ENCODE results near the gene ADAMTS8.
"Not testable (repeated sequence)": the region's sequence is repeated elsewhere in the genome, so short reads cannot be mapped to it uniquely, and the experiment has no call there.

ADAMTS8 gene

DNA sequence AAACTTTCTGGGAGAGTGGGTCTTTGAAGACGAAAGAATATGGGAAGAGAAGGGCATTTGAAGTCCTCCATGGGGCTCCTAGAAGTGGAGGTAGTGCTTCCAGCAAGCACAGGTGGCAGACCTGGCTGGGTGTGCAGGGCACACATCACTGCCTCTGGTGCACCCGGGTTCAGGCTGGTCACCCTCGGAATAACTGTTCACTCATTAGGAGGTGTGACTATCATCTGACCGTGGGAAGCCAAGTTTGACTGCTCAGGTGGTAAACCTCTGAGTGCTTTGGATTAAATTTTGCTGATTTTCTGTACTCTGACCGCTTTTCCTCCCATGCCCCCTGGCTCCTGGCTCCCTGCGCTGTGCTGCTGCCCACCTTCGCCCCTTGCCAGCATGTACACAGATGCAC is 31.1 kb upstream of the ADAMTS8 start:
- no peak for DNase-seq

GRCh38 chr11:130458410-130458729 is 30.0 kb upstream of the ADAMTS8 start:
- DNase-seq = no peak

DNA sequence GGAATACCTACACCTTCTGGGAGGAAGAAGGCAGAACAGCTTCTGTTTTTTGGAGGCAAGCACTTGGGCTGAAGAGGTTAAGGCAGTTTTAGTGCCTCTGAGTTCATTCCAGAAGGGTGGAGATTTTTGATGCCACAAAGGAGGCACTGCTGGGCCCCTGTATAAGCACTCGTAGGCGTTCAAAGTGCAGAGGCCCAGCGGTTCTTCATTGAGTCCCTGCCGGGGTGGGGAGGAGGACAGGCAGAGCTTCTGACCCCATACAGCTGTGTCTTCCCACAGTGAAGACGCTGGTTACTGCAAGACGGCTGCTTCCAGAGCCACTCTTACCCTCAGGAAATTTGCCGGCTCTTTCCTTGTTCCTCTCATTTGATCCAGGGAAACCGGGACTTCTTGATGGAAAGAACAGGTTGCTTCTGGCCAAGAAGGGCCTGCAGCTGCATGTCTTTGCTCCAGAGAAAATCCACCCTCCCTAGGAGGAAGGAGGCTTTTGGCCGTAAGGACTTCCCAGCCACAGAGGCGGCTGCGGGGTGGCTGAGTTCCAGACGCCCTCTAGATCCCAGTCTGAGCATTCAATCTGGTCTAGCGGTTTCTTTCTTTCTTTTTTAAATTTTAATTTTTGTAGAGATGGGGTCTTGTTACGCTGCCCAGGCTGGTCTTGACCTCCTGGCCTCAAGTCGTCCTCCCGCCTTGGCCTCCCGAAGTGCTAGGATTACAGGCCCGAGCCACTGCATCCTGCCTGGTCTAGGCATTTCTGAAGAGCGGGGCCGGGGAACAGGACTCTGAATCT is 29.4 kb upstream of the ADAMTS8 start:
- DNase-seq = no peak

GRCh38 chr11:130456286-130456685 is 27.9 kb upstream of the ADAMTS8 start:
- no peak for DNase-seq

- DNase-seq = no peak
Measured at GRCh38 chr11:130455483-130456127, 27.2 kb upstream of the ADAMTS8 start.

DNA sequence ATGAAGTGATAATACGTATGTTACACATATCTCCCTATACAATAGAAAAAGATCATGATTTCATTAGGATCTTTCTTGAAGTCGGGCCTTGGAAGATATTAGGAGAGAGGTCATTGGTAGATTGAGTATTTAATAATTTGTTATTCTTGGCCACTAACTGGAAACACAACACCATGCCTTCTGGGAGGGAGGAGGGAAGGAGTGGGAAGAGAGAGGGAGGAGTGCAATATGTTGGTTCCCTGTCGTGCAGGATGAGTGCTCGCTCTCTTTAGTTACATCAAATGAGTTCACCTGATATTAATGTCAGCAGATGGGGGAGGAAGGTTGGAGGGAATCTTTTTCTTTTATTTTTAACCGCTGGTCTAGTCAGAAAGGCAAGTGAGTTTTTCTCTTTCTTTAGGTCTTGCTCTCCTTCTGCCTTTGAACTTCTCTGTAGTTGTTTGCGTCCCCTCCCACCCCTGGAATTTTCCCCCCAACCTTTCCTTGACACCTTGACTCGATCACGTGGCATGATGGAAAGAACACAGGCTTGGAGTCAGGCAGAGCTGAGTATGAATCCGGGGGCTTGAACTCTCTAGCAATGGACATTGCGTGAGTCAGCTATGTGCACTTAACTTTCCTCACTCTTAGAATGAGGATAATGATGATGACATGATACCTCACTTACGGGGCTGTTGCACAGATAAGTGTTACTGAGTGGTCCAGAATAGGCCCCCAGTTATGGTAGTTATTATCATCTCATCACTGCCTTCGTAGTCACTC is 26.3 kb upstream of the ADAMTS8 start:
- DNase-seq = no peak

DNA sequence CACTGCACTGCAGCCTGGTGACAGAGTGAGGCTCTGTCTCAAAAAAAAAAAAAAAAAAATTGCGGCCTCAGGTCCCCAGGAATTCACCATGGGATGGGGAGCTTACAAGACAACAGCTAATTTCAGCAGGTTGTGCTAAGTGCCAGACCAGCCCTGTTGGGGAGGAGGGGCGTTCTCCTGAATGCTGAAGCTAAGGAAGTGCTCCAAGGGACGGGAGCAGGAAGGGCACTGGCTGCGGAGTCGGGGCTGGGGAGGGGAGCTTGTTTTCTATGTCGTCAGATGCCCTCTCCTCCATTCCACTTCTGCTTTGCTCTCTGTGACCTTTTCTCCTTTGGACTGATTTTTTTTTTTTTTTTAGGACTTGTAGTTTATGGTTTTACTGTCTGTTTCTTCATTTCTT is 24.5 kb upstream of the ADAMTS8 start:
- no peak for DNase-seq

DNA sequence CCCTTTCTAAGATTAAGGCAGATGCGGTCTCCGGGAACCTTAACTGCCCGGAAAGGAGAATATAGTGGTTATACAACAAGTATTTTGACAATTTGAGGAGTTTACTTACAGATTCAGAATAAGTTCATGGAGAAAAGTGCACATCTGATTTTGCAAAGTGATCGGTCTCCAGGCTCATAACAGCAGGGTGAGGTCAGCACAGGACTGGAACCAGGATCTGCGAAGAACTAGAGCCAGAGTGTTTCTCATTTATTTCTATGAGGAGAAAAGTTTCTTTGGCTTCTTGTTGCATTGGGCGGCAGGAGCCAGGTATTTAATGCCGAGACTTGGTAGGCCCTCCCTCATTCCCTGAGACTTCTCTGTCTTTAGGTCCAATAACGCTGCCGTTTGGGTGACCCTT is 23.8 kb upstream of the ADAMTS8 start:
- no peak for DNase-seq

DNA sequence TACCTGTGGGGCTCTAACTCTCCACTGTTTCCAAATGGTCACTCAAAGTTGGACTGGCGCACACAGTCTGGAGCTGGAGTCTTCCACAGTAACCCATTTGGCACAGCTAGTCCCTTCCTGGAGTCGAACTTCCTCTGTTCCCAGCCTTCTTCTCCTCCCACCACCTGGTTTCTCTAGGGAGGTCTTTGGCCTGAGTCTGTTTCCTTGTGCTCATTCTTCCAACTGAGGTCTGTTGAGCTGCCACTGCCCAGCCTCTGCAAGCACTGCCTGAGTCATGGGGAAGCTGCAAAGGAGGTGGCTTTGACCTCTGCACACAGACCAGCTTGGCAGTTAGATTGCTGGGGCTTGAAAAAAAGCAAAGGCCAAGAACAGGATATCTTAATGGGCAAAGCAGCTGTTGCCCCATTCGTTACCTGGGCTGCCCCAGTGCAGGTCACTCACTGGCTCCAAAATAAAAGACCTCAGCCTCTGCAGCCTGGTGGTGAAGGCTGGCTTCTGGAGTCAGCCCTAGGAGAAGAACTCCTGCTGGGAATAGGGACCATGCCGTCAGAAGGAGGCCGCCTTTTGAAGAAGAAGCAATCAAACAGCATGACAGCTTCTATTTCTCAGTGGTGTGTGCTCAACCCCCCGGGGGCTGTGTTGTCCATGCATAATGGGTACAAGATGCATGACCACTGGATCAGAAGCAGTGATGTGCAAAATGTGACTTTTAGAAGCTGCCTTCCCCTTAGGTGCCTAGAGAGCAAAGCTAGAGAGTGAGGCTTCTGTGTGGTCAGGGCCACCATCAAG is 23.0 kb upstream of the ADAMTS8 start:
- DNase-seq = no peak

- DNase-seq = no peak
Measured at GRCh38 chr11:130449996-130450769, 21.8 kb upstream of the ADAMTS8 start.

DNA sequence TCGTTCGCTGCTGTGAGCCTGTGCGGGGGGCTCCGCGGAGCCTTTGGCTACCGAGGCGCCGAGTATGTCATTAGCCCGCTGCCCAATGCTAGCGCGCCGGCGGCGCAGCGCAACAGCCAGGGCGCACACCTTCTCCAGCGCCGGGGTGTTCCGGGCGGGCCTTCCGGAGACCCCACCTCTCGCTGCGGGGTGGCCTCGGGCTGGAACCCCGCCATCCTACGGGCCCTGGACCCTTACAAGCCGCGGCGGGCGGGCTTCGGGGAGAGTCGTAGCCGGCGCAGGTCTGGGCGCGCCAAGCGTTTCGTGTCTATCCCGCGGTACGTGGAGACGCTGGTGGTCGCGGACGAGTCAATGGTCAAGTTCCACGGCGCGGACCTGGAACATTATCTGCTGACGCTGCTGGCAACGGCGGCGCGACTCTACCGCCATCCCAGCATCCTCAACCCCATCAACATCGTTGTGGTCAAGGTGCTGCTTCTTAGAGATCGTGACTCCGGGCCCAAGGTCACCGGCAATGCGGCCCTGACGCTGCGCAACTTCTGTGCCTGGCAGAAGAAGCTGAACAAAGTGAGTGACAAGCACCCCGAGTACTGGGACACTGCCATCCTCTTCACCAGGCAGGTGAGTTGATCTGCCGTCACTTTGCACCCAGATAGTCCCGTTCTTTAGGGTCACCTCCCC is 21.0 kb upstream of the ADAMTS8 start:
- DNase-seq = no peak

DNA sequence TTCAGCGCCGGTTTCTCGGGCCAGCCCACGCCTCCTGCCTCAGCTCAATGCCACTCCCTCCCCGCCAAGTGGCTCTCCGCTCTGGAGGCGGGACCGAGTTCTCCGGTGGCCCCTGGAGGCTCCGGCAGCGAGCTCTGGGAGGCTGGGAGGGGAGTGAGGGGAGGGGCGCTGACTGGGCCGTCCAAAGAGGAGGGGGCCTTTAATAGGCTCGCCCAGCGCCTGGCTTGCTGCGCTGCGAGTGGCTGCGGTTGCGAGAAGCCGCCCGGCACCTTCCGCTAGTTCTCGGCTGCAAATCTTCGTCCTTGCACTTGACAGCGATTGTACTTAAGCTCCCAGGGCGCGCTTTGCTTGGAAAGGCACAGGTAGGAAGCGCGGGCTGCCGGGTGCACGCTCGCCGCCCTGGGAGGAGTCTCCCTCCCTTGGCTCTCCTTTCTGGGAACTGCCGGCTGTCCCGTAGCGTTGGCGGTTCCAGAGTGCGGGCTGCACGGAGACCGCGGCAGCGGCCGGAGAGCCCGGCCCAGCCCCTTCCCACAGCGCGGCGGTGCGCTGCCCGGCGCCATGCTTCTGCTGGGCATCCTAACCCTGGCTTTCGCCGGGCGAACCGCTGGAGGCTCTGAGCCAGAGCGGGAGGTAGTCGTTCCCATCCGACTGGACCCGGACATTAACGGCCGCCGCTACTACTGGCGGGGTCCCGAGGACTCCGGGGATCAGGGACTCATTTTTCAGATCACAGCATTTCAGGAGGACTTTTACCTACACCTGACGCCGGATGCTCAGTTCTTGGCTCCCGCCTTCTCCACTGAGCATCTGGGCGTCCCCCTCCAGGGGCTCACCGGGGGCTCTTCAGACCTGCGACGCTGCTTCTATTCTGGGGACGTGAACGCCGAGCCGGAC is 20.3 kb upstream of the ADAMTS8 start, which contains the start of gene ADAMTS15:
ADAMTS15 (plus strand) TSS at position 230 of the 894 bp plus-strand sequence; CDS start at position 559, 329 bp downstream.
- DNase-seq = peak; percentile 40

DNA sequence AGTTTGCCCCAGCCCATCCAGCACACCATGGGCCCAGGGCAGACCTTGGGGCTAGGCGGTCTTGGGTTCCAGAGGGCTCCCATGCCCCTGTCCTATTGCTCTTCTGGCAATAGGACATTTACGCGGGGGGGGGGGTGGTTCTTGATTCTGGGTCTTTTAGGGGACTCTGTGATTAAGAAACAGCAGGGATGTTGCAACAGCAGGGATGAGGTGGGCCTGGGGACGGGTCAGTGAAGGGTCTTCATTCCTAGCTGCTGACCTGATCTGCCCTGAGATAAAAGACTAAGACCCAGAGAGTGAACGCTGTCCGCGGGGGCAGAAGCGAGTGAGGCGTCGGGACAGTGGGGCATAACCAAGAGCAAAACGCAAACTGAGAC is 19.6 kb upstream of the ADAMTS8 start:
- no peak for DNase-seq

DNA sequence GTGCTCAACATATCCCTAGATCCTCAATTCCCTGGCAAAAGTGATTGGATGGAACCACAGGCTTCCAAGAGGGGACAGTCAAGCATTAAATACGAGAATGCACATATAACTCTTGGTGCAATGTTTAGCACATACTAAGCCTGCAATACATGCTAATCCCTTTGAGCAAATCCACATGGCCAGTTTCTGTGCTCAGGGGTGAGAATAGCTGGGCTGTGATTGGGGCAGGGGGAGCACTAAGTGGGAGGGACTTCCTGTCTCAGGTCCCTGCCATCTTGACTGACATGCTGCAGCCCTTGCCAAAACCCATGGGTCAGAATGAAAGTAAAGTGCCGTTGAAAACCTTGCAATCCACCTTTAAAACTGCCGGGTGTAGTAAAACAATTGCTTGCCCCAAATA is 17.4 kb upstream of the ADAMTS8 start:
- DNase-seq = no peak

DNA sequence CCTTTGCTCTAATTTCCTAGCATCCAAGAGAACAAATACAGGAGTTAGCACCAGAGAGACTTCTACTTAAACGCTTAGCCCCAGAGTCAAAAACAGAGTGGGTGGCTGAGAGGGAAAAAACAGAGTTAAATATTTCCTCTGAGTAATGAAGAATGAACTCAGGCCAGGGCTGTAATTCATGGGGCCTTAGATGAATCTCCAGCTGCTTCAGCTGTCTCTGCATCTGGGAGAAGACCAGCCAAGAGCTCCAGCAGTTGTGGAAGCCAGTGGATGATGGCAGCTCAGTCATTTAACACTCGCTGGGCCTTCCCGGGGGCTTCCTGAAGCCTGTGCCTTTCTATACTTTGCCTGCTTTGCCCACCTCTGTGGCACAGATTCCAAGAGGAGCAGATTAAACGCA is 14.3 kb upstream of the ADAMTS8 start:
- no peak for DNase-seq

DNA sequence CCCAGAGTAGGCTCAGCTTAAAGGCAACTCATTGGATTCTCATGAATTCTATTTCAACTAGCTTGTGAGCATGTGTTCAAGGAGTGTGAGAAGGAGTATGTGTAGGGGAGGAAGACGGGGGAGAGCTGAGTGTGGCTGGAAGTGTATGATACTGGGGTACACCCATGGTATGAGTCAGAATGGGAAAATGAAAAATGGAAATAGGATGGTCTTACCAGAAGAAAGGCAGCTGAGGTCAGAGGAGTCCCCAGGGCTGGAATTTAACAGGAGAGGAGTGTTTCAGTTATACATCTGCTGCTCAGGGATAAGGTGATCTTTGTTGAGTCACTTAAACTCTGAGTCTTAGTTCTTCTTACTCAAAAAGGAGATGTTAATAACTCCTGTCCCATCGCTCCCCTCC is 13.3 kb upstream of the ADAMTS8 start:
- DNase-seq = no peak

DNA sequence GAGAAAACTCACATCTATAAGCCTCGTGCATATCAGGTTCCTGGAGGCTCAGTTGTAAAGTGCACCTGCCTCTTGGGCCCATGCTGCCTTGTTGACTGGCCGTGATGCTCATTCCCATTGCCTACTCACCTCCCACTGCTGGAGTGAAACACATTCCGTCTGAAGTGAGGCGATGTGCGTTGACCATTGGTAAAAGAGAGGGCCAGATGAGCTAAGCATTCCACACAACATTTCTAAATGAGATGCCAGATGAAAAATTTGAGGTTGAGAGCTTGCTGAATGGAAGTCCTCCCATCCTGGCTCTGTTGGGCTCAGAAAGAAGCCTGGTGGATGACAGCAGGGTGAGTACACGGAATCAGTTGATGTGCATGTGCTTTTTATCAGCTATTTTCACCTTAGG is 11.5 kb upstream of the ADAMTS8 start:
- DNase-seq = no peak

GRCh38 chr11:130439160-130439519 is 10.7 kb upstream of the ADAMTS8 start:
- no peak for DNase-seq

DNA sequence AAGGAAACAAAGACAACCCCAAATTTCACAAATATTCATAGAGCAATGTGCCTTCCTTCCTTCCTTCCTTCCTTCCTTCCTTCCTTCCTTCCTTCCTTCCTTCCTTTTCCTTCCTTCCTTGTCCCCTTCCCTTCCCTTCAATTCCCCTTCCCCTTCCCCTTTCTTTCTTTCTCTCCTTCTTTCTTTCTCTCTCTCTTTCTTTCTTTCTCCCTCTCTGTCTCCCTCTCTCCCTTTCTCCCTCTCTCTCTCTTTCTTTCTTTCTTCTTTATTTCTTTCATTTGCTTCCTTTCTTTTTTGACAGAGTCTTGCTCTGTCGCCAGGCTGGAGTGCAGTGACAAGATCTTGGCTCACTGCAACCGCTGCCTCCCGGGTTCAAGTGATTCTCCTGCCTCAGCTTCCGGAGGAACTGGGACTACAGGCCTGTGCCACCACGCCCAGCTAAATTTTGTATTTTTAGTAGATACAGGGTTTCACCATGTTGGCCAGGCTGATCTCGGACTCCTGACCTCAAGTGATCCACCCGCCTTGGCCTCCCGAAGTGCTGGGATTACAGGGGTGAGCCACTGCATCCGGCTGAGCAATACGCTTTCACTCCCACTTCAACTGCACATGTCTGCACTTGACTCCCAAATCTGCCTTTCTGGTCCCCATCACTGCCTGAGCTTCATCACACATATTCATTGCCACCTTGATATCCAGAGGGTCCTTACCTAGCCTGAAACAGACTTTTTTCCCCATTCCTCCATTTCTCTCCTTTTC is 10.2 kb upstream of the ADAMTS8 start:
- not testable (repeated sequence) for DNase-seq

GRCh38 chr11:130437848-130438247 is 9.4 kb upstream of the ADAMTS8 start:
- no peak for DNase-seq
